ENCODE results near the gene PRR23A.

The PRR23A gene

DNA sequence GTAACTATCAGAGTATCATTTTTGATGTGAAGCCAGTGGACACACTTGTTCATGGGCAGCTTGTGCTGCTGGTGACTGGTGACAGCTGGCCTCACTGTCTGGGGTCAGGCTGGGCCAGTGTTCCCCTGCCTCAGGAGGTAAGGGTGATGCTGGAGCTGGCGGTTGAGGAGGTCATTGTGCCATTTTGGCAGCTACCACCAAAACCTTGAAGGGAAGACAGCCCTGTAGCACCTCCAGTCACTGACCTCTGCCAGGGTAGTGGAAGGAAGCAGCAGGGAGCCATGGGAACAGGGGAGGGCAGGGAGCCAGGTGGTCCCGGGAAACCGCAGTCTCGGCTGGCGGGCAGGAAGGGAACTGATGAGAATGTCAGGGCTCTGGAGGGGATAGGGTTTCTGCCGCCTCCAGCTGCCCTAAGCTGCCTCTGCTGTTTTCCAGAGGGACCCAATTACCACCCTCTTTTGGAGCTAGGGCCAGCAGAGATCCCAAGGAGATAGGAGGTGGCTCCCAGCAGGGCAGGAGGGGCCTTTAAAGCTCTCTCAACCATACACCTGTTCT, 34.2 kb downstream of the PRR23A start:
- no peaks in the 10 kb centered on the region for H3K4me1 ChIP-seq (ENCODE audit: control insufficient read depth, insufficient read depth, low read length)
- H3K36me3 ChIP-seq (ENCODE audit: control insufficient read depth, insufficient read depth, low read length, severe bottlenecking), result no peaks in the 10 kb centered on the region
- no peaks in the 10 kb centered on the region for H3K9me3 ChIP-seq (ENCODE audit: control insufficient read depth, low read length)
- H3K9ac ChIP-seq (ENCODE audit: low read length), result no peak overlapping the region
- H3K4me3 ChIP-seq (ENCODE audit: low read length), result no peak overlapping the region
- H3K27me3 ChIP-seq (replicated peaks; ENCODE audit: control insufficient read depth, insufficient read depth, low read length), result peaks cover 18% of the 10 kb centered on the region
- no peak for DNase-seq (ENCODE audit: low read depth)

DNA sequence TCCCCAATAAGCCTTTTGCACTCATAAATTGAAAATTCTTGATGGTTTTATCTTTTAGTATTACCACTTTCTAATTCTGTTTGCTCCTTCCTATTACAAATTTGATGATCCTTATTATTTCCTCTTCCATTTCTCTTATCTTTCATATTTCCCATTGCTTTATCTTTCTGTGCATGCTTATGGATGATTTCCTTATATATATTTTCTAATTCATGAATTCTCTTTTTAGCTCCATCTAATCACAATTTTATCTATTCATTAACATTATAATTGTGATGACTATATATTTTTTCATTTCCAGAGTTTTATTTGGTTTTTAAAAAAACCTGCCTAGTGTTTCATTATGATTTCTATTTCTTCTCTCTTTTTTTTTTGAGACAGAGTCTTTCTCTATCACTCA, 41.1 kb downstream of the PRR23A start:
- Histone ChIP-seq H3K9me3 (ENCODE audit: control insufficient read depth, low read length) (peaks cover 25% of the 10 kb centered on the region), H3K4me1 (ENCODE audit: control insufficient read depth, insufficient read depth, low read length) (no peaks in the 10 kb centered on the region), H3K4me3 (ENCODE audit: low read length) (no peak overlapping the region), H3K27me3 (replicated peaks; ENCODE audit: control insufficient read depth, insufficient read depth, low read length) (peaks cover 31% of the 10 kb centered on the region), H3K9ac (ENCODE audit: low read length) (no peak overlapping the region), H3K36me3 (ENCODE audit: control insufficient read depth, insufficient read depth, low read length, severe bottlenecking) (no peaks in the 10 kb centered on the region)
- DNase-seq (ENCODE audit: low read depth), result no peak

DNA sequence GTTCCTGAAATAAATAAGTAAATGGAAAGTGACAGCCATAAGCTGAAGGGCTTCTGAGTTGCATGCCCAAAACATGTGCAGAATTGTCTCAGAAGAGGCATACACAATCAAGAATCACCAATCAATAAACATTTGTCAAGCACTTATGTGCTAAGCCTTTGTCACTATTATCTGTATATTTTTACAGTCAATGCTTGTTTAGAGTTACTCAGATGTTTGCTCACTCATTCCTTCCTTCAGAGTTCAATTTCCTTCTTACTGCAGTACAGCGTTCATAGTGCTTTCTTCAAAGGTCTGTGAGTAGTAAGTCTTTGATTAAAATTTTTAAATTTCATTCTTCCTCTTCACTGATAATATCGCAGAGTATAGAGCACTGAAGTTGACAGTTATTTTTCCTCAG, 41.8 kb downstream of the PRR23A start:
- H3K27me3 ChIP-seq (replicated peaks; ENCODE audit: control insufficient read depth, insufficient read depth, low read length), result peaks cover 38% of the 10 kb centered on the region
- H3K9me3 ChIP-seq (ENCODE audit: control insufficient read depth, low read length), result peaks cover 25% of the 10 kb centered on the region
- no peak overlapping the region for H3K4me3 ChIP-seq (ENCODE audit: low read length)
- DNase-seq (ENCODE audit: low read depth), result no peak
- H3K4me1 ChIP-seq (ENCODE audit: control insufficient read depth, insufficient read depth, low read length), result no peaks in the 10 kb centered on the region
- H3K9ac ChIP-seq (ENCODE audit: low read length), result no peak overlapping the region
- no peaks in the 10 kb centered on the region for H3K36me3 ChIP-seq (ENCODE audit: control insufficient read depth, insufficient read depth, low read length, severe bottlenecking)

GRCh38 chr3:138962854-138963560, 43.1 kb downstream of the PRR23A start:
- DNase-seq (ENCODE audit: low read depth), result peak; percentile 11
- H3K4me3 ChIP-seq (ENCODE audit: low read length), result no peak overlapping the region

GRCh38 chr3:138960417-138960852, 45.6 kb downstream of the PRR23A start:
- Histone ChIP-seq H3K36me3 (ENCODE audit: control insufficient read depth, insufficient read depth, low read length, severe bottlenecking) (no peaks in the 10 kb centered on the region), H3K9me3 (ENCODE audit: control insufficient read depth, low read length) (peaks cover 16% of the 10 kb centered on the region), H3K27me3 (replicated peaks; ENCODE audit: control insufficient read depth, insufficient read depth, low read length) (peaks cover 70% of the 10 kb centered on the region), H3K9ac (ENCODE audit: low read length) (no peak overlapping the region), H3K4me1 (ENCODE audit: control insufficient read depth, insufficient read depth, low read length) (no peaks in the 10 kb centered on the region), H3K4me3 (ENCODE audit: low read length) (no peak overlapping the region)
- no peak for DNase-seq (ENCODE audit: low read depth)

More at GRCh38 chr3:138962854-138963560, 43.1 kb downstream of the PRR23A start:
- Histone ChIP-seq H3K9ac (ENCODE audit: low read length) (no peak overlapping the region), H3K36me3 (ENCODE audit: control insufficient read depth, insufficient read depth, low read length, severe bottlenecking) (no peaks in the 10 kb centered on the region), H3K27me3 (replicated peaks; ENCODE audit: control insufficient read depth, insufficient read depth, low read length) (peaks cover 48% of the 10 kb centered on the region), H3K9me3 (ENCODE audit: control insufficient read depth, low read length) (peaks cover 25% of the 10 kb centered on the region), H3K4me1 (ENCODE audit: control insufficient read depth, insufficient read depth, low read length) (no peaks in the 10 kb centered on the region)

All from adipocyte (in vitro differentiated cells).